HG03565 (cell line): ENCODE results near the gene TNFRSF4.

Experiments
- ATAC-seq: cut with Tn5 transposase; IDR thresholded peaks from one replicate; pipeline ENCODE4 v1.9.1; 2021; ENCODE audit warnings: mild to moderate bottlenecking, moderate library complexity; ENCODE audit not compliant: unreplicated experiment

Gene TNFRSF4

DNA sequence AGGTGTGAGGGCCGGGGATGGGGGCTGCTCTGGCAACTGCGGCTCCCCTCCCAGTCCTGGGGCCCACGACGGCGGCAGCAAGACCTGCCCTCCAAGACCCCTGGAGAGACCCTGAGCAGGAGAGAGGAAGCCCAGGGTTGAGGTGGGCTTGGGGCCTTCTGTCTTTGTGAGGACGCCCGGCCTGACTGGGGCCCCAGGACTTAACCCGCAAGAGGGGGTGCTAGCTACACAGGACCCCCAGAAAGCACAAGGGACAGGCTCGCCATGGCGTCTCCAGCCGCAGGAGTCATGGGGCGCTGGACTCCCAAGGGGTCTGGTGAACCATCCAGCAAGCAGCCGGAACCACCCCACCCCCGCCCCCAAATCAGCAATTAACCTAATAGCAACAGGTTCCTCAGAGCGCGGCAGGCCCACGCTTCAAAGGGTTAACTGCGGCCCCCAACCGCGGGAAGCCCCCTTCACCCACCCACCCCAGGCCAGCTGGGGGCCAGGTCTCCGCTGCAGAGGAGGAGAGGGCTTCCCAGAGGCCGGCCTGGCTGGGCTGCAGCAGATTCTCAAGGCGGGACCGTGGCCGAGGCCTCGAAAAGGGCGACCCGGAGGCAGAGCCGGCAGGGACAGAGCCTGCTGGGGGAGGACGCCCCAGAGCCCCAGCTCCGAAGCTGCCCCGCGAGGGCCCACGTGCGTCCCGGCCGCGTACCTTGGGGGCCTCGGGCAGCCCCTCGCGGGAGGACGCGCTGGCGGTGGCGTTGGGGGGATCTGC is 32.0 kb upstream of the TNFRSF4 start:
- no peak for ATAC-seq

- ATAC-seq, result no peak
These were observed 31.3 kb upstream of the TNFRSF4 start for GRCh38 chr1:1245178-1245816.

GRCh38 chr1:1244192-1244811 is 30.3 kb upstream of the TNFRSF4 start:
- no peak for ATAC-seq

DNA sequence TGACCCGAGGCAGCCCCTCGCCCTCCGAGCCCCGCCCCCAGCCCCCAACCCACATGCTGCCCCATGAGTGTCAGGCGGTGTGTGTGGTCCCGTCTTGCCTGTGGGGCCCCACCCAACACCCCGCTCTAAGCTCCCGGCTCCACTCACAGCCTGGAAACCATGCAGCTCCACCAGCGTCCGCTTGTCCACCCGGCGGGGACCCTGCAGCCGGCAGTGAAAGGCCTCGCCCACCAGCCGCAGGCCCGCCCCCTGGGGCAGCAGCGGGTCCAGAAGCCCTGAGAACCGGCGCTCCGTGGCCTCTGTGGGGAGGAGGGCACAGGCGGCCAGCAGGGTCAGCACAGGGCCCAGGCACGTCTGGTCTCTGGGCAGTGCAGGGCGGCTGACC is 29.8 kb upstream of the TNFRSF4 start:
- no peak for ATAC-seq

- no peak for ATAC-seq
These were observed 29.3 kb upstream of the TNFRSF4 start for GRCh38 chr1:1243266-1243660.

DNA sequence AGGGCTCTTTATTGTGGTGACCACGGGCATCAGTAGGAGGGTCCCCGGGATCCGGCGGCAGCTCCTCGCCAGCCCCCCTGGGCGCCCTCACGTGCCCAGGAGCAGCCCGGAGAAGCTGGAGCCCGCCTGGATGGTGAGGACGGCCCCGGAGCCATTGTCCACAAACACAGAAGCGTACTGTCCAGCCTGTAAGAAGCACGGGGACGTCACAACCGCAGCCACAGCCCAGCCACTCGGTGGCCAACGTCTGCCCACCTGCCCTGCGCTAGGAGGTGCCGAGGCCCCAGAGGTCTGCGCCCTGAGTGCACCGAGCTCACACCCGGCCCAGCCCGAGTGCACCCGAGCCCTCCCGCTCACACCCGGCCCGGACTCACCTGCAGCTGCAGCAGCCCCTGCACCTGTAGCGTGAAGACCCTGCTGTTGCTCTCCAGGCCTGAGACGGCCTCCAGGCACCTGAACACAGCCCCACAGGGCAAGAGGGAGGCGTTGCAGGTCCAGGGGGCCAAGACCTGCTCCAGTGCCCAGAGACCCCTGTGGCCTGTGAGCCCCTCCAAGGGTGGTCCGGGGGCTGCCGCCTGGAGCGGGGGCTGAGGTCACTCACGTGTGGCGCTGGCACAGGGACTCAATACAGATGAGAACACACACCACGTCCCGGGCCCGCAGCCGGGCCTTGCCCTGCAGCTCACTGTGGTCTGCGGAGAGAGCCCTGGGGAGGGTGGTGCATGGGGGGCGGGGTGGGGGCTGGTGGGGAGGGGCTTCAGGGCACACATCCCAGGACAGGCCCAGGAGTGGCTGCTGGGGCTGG is 28.7 kb upstream of the TNFRSF4 start:
- no peak for ATAC-seq

- no peak for ATAC-seq
These were observed 27.8 kb upstream of the TNFRSF4 start for GRCh38 chr1:1241588-1242219.

- ATAC-seq, result no peak
These were observed 27.1 kb upstream of the TNFRSF4 start for GRCh38 chr1:1240822-1241587.

GRCh38 chr1:1240348-1240732 is 26.4 kb upstream of the TNFRSF4 start:
- ATAC-seq, result no peak

GRCh38 chr1:1239614-1240347 is 25.8 kb upstream of the TNFRSF4 start:
- no peak for ATAC-seq

DNA sequence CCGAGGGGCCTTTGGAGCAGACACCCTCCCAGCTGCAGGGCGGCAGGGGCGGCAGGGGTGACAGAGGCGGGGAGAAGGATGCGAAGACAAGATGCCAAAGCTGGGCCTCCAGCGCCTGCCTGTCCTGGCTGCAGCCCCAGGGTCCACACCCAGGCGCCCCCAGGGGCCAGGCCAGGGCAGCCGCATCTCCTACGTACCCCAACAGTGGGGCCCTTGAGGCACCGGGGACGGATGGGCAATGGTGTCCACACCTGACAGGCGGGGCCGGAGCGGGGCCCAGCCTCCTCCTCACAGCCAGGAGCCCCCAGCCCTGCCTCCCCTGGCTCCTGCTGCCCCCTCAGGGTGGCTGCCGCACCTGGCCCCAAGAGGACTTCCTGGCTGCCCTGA is 25.3 kb upstream of the TNFRSF4 start:
- ATAC-seq, result no peak

GRCh38 chr1:1238702-1239178 is 24.8 kb upstream of the TNFRSF4 start:
- ATAC-seq, result no peak

DNA sequence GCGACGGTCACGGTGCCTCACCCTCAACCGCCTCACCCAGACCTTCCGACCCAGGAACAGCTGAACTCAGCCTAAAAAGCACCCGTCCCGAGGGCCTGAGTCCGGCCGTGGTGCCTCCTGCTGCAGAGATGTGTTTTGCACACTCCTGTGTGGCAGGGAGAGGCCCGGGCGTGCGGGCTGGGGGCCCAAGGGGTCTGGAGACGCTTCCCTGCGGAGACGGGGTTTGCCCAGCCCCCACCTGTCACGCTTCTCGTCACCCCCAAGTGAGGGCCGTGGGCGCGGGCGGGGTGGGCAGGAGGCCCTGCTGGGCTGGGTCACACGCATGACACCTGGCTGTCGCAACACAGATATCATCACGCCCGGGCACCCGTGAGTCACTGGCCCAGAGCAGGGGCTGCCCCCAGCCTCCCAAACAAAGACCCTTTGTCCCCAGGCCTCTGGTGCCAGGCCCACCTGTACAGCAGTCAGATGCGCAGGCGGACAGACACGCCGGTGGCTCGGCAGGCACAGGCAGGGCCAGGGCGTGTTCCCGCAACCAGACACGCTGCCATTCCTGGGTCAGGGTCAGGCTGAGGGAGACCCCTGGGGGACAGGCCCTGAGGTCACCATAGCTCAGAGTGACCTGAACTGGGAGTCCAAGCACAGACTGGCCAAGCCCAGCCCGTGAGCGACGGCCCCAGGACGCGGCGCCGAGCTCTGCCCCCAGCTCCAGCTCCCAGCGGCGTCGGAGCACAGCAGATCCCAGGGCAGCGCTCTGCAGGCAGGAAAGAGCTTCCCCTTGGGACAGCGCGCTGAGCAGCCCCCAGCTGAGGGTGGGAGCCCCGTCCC is 24.1 kb upstream of the TNFRSF4 start:
- ATAC-seq, result no peak

DNA sequence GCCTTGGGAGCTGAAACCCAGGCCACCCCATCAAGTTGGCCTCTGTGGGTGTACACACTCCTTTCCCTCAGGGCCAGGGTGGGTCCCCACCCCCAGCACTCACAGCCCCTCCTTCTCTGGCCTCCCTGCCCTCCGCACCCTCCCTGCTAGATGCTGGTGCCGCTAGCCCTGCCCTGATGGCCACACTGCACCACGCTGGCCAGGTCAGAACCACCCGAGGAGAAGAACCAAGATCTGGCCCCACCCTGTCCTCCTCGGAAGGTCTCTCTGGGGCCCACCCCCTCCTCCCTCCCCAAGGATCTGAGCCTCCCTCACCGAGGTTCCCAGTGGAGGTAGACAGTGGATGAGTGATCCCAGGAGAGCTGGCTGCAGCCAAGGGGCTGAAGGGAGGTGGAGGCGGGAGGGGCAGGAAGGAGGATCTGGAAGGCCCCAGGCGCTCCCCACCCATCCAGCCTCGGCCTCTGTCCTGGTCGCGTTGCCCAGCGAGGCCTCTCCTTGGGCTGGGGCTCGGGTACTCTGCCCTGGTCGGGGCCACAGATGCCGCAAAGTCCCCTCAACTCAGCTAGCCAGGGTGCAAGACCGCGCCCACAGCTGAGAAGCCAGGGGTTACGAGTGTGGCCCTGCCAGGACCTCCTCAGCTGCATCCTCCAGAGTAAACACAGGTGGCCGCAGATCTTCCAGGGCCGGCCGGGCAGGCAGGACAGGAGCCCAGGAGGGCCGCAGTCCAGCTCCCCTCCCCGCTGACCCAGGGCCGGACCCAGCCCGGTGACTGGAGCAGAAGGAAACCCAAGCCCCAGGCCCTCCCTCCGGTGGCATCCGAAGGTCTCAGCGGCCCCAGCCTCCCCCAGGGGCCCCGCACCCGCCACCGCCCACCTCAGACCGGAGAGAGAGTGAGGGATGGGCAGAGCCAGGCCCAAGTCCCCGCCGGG is 23.3 kb upstream of the TNFRSF4 start:
- no peak for ATAC-seq

GRCh38 chr1:1236176-1236763 is 22.3 kb upstream of the TNFRSF4 start:
- ATAC-seq, result no peak

GRCh38 chr1:1235016-1235744 is 21.2 kb upstream of the TNFRSF4 start:
- no peak for ATAC-seq
